NOMO-1 (cell line): ENCODE measurements around the gene UNC119B.
"Not testable (repeated sequence)": the region's sequence is repeated elsewhere in the genome, so short reads cannot be mapped to it uniquely, and the experiment has no call there.

Source experiments
- DNase-seq, 2 experiments: peaks; one replicate each; lab custom pipeline; 2025; ENCODE audit not compliant: unreplicated experiment in 2 of 2; lab: John Stamatoyannopoulos, UW

Gene UNC119B

DNA sequence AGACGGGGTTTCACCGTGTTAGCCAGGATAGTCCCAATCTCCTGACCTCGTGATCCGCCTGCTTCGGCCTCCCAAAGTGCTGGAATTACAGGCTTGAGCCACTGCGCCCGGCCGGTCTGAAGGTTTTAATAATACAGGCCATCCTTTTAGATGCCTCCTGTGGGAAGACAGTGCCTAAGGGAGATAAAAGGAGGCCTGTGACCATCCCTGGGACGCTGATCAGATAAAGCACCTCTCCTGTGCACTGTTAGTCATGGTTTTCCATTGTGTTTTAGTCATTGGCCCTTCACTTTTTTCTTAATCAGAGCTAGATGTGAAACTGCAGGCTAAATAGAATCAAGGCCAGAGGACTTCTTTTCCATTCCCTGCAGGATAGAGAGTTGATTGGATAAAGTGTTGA, 7.8 kb downstream of the UNC119B start:
- DNase-seq: no peak

GRCh38 chr12:120719072-120719471, 8.8 kb downstream of the UNC119B start:
- no peak for DNase-seq

- DNase-seq: no peak
Measured at GRCh38 chr12:120719496-120720233, 9.4 kb downstream of the UNC119B start.

DNA sequence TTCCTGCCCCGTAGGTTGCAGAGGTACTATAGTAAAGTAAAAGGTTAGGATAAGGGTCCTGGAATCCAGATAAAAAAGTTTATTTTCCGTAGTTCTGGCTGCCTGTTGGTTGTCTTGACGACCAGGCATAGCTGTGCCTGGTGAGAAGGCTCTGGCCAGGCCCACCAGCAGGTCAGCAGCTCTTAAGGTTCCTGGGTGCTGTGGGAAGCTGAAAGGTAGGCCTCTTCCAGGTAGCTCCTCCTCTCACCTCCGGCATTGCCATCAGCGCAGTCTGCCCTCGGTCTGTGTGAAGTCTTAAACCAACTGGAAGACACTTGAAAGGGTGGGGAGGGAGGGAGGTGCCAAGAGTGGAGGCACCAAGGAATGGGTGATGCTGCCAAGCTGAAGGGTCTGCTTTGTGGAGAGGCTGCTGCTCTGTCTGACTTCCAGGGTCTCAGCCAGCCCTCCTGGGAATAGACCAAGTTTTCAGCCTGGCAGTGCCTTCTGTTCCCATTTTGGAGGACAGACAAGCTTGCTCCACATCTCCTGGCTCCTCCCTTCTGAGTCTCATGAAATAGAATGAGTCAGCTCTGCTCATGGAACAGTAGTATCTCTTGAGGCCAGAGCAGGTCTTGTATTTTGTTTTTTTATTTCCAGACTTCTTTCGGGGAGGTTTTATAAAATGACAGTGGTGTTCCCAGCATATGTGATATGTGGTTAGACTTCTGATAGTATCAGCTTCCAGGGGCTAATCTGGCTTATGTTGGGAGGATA, 10.2 kb downstream of the UNC119B start:
- no peak for DNase-seq

DNA sequence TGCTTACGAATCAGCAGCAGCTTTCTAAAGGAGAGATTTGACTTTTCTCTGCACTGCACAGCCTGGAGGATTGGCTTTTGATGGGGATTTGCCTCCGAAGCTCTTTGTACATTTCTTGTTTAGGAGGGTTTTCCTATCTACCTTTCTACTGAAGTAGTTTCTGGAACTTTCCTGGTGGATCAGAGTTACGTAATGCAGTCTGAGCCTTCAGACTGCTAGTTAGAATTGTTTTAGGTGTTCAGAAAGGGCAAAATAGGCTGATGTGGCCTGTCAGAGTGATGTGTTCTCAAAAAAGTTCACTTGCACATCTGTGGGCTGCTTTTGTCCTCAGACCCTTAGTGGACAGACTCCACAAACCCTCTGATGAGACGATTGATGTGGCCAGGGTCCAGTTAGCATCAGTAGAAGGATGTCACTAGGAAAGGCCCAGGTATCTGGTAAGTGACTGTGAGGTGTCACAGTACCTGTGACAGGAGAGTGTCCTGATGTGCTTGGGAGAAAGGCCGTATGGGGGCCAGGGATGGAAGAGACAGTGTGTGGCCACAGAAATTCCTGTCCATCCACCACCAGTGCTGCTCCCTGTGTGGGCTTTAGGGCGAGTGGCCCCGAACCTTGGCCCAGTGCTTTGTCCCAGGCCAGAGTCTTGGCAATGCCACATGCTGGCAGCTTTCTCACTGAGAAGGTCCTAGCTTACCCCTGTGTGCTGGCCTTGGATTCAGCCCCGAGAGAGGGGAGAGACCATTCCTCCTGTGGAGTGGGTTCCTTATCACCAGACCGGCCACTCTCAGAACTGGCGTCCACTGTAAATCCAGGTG, 10.9 kb downstream of the UNC119B start:
- no peak for DNase-seq

GRCh38 chr12:120721866-120722265, 11.6 kb downstream of the UNC119B start:
- no peak for DNase-seq

GRCh38 chr12:120722784-120723183, 12.5 kb downstream of the UNC119B start:
- DNase-seq: no peak

DNA sequence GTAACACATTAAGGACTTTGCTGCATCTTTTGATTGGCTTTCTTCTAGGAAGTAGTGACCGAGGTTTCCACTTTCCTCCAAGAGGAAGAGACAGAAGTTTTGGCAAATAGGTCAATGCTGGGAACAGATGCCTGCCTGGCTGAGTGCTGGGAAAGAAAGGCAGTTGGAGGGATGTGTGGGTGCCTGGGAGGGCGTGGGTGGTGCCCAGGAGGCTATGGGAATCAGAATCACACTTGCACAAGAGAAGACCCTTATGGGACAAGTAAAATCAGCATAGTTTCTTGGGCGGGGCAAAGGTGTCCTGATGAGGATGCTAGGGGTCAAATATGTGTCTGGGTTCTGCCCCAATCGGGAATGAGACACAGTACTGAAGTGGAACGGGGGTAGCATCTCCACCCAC, 14.5 kb downstream of the UNC119B start:
- DNase-seq: no peak

GRCh38 chr12:120725151-120725658, 14.9 kb downstream of the UNC119B start:
- DNase-seq: no peak

DNA sequence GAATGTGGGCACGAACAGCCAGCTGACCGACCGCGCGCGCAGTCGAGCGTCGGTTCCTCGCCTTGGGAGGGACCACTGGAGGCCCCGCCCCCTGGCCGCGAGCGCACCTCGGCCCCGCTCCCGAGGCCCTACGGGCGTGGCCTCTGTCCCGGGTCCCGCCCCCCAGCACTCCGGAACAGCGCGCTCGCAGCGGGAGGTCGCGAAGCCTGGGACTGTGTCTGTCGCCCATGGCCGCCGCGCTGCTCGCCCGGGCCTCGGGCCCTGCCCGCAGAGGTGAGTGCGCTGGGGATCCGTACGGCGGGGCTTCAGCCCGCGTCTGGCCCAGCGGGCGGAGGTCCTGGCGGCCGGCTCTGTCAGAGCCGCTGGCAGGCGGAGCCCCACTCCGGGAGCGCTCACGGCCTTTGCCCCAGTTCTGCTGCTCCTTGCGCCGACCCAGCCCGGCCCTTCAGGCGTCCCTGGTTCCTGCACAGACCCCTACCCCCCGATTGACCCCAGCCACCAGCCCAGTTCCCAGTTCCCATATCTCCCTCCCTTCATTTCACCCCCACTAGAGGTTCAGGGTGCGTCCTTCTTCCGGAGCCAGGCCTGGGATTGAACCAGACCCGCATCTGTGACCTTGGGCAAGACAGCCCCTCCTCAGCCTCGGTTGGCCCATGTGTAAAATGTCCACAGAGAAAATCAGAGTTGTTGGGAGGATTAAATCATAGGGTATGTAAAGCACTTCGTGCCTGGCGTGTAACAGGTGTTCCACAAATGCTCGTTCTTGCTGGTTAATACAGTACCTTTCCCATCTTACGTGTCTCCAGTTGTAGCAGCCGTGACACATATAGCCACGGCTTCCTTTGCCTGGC, 15.6 kb downstream of the UNC119B start, which contains the start of gene ACADS:
ACADS (plus strand) TSS at position 168 of the 851 bp plus-strand sequence; CDS start at position 228, 60 bp downstream.
- DNase-seq: peak; percentile 75 to 91

- DNase-seq: no peak
Measured at GRCh38 chr12:120726510-120726793, 16.2 kb downstream of the UNC119B start.

DNA sequence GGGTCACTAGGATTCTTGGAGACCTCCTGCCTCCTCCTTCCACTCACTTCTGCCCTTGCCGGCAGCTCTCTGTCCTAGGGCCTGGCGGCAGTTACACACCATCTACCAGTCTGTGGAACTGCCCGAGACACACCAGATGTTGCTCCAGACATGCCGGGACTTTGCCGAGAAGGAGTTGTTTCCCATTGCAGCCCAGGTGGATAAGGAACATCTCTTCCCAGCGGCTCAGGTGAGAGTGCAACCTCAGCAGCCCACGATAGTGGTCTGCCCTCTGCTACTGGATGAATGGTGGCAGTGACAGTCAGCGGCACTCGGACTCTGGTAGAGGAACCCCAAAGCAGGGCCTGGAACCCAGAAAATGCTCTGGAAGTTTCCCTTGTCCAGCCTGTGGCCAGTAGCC, 16.7 kb downstream of the UNC119B start:
- no peak for DNase-seq

DNA sequence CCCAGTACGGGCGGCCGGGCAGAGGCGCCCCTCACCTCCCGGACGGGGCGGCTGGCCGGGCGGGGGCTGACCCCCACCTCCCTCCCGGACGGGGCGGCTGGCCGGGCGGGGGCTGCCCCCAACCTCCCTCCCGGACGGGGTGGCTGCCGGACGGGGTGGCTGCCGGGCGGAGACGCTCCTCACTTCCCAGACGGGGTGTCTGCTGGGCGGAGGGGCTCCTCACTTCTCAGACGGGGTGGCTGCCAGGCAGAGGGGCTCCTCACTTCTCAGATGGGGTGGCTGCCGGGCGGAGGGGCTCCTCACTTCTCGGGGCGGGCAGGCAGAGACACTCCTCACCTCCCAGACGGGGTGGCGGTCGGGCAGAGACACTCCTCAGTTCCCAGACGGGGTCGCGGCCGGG, 21.9 kb downstream of the UNC119B start:
- not testable (repeated sequence) for DNase-seq

- DNase-seq: no peak
Measured at GRCh38 chr12:120733574-120733973, 23.3 kb downstream of the UNC119B start.

DNA sequence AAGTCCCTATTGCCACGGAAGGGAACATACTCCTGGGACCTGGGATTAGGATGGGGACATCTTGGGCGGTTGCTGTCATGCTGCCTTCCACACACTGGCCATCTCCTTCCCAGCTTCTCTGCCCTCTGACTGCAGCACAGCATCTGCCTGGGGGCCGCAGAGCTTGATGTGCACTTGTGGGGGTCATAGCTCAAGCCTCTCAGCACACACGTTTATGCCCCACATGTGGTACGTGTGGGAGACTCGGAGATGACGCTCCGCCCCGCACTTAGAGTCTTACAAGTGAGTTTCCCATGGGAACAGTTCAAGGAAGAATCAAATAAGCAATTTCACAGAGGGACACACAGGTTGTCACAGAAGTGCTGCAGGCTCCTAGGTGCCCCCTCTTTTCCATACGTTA, 24.0 kb downstream of the UNC119B start:
- DNase-seq: no peak

DNA sequence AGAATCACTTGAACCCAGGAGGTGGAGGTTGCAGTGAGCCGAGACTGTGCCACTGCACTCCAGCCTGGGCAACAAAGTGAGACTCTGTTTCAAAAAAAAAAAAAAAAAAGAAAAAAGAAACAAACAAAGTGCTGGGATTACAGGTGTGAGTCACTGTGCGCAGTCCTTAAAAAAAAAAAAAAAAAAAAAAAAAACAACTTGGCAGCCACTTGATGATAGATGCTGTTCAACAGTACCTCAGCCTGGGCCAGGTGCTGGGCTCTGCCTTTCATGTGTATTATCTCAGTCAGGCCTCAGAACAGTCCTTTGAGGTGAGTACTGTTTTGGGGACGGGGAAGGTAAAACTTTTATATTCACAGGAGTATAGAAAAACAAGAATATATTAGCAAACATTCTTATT, 24.9 kb downstream of the UNC119B start:
- no peak for DNase-seq

GRCh38 chr12:120736404-120737331, 26.4 kb downstream of the UNC119B start:
- no peak for DNase-seq

- no peak for DNase-seq
Measured at GRCh38 chr12:120737557-120738251, 27.4 kb downstream of the UNC119B start.
